NCI-H345 (cell line): ENCODE results near the gene MYD88.
"Not testable (repeated sequence)": the region's sequence is repeated elsewhere in the genome, so short reads cannot be mapped to it uniquely, and the experiment has no call there.

Experiments used
- DNase-seq: peaks from one replicate; lab custom pipeline; 2025; lab: John Stamatoyannopoulos, UW

MYD88 gene

GRCh38 chr3:38142959-38143358 is 4.5 kb downstream of the MYD88 start:
- no peak for DNase-seq

GRCh38 chr3:38143511-38143910 is 5.0 kb downstream of the MYD88 start:
- DNase-seq = no peak

- no peak for DNase-seq
Observed at GRCh38 chr3:38146504-38146903, 8.0 kb downstream of the MYD88 start.

GRCh38 chr3:38147421-38147820 is 9.0 kb downstream of the MYD88 start:
- DNase-seq = no peak

GRCh38 chr3:38148311-38148882 is 9.9 kb downstream of the MYD88 start:
- DNase-seq = no peak

GRCh38 chr3:38149708-38150107 is 11.2 kb downstream of the MYD88 start:
- DNase-seq = no peak

- DNase-seq = no peak
Observed at GRCh38 chr3:38150780-38151528, 12.5 kb downstream of the MYD88 start.

- no peak for DNase-seq
Observed at GRCh38 chr3:38151667-38152265, 13.3 kb downstream of the MYD88 start.

- DNase-seq = no peak
Observed at GRCh38 chr3:38152609-38153008, 14.1 kb downstream of the MYD88 start.

GRCh38 chr3:38153221-38153620 is 14.8 kb downstream of the MYD88 start:
- no peak for DNase-seq

- no peak for DNase-seq
Observed at GRCh38 chr3:38154033-38154494, 15.6 kb downstream of the MYD88 start.

GRCh38 chr3:38154625-38155255 is 16.3 kb downstream of the MYD88 start:
- DNase-seq = no peak

- no peak for DNase-seq
Observed at GRCh38 chr3:38155825-38156224, 17.4 kb downstream of the MYD88 start.

- DNase-seq = no peak
Observed at GRCh38 chr3:38157117-38157516, 18.7 kb downstream of the MYD88 start.

- DNase-seq = peak; percentile 54
Observed at GRCh38 chr3:38157595-38157994, 19.1 kb downstream of the MYD88 start.

GRCh38 chr3:38158472-38158871 is 20.0 kb downstream of the MYD88 start:
- DNase-seq = no peak

- not testable (repeated sequence) for DNase-seq
Observed at GRCh38 chr3:38160704-38161103, 22.2 kb downstream of the MYD88 start.

- DNase-seq = no peak
Observed at GRCh38 chr3:38163117-38163840, 24.8 kb downstream of the MYD88 start.

GRCh38 chr3:38163841-38164642 is 25.6 kb downstream of the MYD88 start:
- DNase-seq = no peak

- DNase-seq = no peak
Observed at GRCh38 chr3:38164643-38164951, 26.1 kb downstream of the MYD88 start.

- peak; percentile 98 for DNase-seq
Observed at GRCh38 chr3:38164952-38165721, 26.7 kb downstream of the MYD88 start, which contains the start of gene OXSR1. Gene OXSR1 (plus strand): TSS chr3:38165537. CDS start chr3:38165877, 340 bp downstream.
